Measurements from ENCODE around the gene CDK18.

- TF ChIP-seq POLR2A (IDR thresholded peaks at IDR 0.05) (no peak), CTCF (IDR thresholded peaks at IDR 0.05) (no peak)
These were observed 70.9 kb downstream of the CDK18 start for GRCh38 chr1:205575294-205575885.
